HG03575 (cell line): ENCODE data around the gene OR2B2.
"Not testable (repeated sequence)": the region's sequence is repeated elsewhere in the genome, so short reads cannot be mapped to it uniquely, and the experiment has no call there.

Experiments used
- ATAC-seq: cut with Tn5 transposase; IDR thresholded peaks from one replicate; pipeline ENCODE4 v1.9.1; 2021; ENCODE audit not compliant: unreplicated experiment, insufficient number of reproducible peaks, low FRiP score; ENCODE audit errors: extremely low read depth

The OR2B2 gene

DNA sequence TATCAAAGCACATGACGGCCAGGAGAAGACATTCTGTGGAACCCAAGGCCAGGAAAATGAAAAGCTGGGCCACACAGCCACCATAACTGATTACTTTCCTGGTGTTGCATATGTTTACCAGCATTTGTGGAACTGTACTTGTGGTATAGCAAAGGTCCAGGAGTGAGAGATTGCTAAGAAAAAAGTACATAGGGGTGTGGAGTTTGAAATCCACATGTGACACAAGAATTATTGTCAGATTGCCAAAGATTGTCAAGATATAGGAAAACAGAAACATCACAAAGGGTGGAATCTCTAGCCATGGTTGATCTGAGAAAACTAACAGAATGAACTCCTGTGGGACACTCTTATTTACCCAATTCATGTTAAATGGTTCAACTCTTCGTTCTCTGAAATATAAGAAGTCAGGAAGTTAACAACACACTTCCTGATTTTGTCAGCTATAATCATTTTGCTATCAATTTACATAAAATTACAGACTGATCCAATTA is at the start of gene OR2B2:
TSS of gene OR2B2 (minus strand) at position 441 of the 491 bp plus-strand sequence. CDS start at position 364, 77 bp downstream.
- ATAC-seq = no peak

DNA sequence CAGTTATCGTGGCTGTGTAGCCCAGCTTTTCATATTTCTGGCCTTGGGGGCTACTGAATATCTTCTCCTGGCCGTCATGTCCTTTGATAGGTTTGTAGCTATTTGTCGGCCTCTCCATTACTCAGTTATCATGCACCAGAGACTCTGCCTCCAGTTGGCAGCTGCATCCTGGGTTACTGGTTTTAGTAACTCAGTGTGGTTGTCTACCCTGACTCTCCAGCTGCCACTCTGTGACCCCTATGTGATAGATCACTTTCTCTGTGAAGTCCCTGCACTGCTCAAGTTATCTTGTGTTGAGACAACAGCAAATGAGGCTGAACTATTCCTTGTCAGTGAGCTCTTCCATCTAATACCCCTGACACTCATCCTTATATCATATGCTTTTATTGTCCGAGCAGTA is 45.3 kb upstream of the OR2B2 start:
- no peak for ATAC-seq

DNA sequence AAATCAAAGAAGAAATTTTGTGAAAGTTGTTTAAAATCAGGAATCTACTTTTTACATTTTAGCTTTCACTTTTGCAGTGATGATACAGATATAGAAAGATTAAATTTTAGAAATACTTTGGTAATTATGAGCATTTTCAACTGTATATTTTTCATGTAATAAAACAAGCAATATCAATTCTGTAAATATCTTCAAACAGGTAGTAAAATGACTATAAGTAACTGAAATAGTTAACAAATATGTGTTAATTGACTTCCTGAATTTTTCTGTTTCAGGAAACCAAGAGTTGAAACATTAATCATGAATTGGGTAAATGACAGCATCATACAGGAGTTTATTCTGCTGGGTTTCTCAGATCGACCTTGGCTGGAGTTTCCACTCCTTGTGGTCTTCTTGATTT is 44.7 kb upstream of the OR2B2 start, which contains the start of gene OR2B6:
TSS of gene OR2B6 (plus strand) at position 301 of the 400 bp plus-strand sequence. CDS start at position 301, 0 bp downstream.
- ATAC-seq = no peak

DNA sequence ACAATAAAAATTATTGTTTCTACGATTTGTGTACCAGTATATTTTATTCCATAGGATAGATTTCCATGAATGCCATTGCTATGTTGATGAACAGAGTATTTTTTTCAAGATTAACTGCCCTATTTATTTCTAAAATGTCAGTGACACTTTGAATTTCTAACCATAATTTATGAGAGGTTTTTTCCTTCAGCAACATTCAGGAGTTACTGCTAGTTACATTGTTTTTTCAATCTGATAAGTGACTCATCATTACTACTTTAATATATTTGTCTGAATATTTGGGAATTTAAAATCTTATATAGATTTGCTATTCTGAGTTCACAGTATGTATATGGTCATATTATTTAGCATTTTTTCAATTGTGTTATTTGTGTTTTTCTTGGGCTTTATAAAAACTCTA is 38.8 kb upstream of the OR2B2 start:
- no peak for ATAC-seq

DNA sequence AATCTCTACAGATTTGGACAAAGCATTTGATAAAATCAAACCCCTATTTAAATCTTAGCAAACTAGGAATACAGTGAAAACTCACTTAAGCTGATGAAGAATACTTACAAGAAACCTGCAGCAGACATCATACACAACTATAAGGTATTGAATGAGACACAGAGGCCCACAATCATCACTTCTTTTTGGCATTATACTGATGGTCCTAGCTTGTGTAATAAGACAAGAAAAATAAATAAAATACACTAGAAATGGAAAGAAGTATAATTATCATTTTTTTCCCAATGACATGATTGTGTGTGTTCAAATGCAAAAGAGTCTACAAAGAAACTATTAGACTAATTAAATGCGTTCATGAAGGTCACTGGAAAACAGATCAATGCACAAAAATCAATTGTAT is 36.0 kb upstream of the OR2B2 start:
- no peak for ATAC-seq

DNA sequence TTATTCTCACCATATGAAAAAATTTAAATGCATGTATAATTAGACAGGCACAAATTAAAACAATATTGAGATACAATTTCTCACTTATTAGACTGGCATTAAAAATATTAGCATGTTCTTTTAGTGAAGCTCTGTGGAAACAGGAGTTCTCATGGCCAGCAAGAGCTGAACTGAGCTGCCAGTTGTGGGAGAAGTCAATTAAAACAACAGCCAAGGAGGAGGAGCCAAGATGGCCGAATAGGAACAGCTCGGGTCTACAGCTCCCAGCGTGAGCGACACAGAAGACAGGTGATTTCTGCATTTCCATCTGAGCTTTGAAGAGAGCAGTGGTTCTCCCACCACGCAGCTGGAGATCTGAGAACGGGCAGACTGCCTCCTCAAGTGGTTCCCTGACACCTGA is 30.9 kb upstream of the OR2B2 start:
- not testable (repeated sequence) for ATAC-seq

DNA sequence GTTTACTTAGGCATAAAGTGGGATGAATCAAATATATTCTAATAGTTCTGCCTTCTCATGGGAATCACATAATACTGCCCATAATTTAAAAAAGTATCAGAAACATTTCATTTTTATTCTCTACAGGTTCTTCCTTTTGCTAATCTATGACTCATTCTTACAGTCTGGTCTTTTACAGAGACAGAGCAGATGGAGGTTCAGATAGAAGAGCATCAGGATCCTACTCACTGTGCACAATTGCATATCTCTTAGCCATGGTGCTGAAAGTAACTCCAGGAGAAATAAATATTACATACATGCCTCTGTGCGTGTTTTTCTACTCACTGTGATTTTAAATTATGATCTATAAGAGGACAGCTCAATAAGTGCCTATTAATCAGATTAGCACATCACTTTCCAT is 28.6 kb upstream of the OR2B2 start:
- no peak for ATAC-seq

DNA sequence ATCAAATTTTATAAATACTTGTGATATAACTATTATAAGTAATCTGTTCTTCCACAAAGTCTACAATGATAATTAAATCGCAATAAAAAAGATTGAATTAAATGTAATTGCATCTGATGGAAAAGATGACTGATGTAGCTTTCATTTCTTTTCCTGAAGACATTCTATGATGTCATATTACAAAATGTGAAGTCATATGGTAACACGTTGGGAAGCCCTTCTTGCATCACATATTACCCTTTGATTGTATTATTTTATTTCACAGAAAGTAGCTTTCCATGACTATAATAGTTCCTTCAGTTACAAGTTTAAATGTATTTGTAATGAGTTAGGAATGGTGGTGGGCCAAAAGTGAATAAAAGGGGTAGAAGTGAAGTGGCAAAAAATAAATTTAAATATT is 19.0 kb upstream of the OR2B2 start:
- no peak for ATAC-seq

DNA sequence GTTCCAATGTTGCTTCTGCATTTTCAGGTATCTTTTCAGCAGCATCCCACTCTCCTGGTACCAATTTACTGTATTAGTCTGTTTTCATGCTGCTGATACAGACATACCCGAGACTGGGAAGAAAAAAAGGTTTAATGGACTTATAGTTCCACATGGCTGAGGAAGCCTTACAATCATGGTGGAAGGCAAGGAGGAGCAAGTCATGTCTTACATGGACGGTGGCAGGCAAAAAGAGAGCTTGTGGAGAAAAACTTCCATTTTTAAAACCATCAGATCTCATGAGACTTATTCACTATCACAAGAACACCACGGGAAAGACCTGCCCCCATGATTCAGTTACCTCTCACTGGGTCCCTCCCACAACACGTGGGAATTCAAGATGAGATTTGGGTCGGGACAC is 17.7 kb upstream of the OR2B2 start:
- ATAC-seq = not testable (repeated sequence)

DNA sequence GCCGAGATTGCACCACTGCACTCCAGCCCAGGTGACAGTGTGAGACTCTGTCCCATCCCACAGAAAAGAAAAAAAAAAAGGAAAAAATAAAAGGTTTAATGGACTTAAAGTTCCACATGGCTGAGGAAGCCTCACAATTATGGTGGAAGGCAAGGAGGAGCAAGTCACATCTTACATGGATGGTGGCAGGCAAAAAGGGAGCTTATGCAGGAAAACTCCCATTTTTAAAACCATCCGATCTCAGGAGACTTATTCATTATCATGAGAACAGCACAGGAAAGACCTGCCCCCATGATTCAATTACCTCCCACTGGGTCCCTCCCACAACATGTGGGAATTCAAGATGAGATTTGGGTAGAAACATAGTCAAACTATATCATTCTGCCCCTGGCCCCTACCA is 15.8 kb upstream of the OR2B2 start:
- not testable (repeated sequence) for ATAC-seq

DNA sequence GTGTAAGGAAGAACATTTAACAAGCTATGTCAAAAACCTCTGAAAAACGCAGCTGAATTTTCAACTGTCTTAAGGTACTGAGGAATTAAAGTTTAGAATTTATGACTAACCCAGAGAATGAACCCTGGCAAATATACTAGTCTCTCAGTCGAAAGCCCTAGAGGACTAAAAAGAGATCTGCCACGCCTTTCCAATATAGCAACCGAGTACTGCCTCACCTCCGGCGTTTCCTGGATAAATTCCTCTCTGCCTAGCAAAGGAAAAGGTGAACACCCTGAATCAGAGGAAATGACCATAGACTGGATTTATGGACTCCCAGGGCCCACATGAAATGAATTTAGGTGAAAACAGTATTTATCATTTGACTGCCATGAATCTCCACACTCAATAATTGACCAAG is 12.0 kb upstream of the OR2B2 start:
- no peak for ATAC-seq

DNA sequence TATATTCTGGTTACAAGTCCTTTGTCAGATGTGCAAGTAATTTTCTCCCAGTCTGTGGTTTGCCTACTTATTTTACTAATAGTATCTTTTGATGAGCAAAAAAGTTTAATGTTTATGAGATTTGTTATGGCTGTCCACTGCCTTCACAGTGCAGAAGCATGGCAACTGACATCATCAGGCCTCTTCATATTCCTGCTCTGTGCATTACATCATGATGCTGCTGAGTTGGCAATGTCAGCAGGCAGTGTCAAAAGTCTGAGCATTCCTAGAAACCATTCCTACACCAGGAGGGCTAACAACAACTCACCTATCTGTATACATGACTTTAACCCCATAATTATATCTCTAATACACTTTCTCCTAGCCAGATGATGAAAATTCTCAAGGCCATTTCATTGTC is 10.8 kb upstream of the OR2B2 start:
- ATAC-seq = no peak

DNA sequence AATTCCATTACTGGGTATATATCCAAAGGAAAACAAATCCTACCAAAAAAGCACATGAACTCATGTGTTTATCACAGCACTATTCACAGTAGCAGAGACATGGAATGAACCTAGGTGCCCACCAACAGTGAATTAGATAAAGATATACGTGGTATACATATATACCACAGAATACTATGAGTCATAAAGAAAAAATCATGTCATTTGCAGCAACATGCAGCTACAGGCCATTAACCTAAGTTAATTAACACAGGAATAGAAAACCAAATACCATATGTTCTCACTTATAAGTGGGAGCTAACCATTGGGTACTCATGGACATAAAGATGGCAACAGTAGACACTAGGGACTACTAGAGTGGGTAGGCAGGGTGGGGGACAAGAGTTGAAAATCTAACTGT is 4.2 kb downstream of the OR2B2 start:
- no peak for ATAC-seq

DNA sequence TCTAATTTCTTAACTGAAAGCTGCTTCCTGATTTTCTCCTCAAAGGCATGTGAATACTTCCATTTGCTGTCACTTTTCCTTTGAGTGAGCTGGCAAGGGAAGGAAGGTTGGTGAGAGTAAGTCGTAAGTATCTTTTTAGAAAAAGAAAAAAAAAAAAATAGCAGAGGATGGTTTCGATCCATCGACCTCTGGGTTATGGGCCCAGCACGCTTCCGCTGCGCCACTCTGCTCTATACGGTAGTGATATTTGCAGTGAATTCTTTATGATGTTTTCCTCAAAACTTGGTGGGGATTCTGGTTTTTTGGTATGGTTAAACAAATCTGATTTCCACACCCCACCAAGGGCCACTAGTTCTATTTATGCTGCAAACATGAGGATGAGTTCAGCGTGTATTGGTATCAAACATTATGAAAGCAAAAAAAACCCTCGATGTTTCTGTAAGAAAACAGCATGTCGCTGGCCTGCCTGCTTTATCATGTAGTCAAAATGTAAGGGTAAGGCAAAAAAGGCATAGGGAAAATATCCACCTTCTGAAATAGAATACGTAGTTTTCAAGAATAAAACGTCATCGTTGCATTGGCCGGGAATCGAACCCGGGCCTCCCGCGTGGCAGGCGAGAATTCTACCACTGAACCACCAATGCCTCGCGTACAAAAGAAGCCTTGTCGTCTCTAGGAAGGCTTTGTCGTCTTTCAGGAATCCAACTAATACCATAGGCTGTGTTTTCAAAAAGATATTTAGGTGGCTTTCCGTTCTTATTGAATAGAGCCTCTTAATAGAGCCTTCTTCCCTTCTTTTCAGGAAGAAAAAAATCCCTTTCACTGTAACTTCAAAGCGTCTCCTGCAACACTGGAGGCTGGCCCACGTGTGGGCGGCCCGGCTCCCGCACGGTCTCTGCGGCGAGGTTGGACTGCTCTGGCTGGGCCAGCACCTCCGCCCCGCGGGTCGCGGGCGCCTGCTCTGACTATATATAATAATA is 9.6 kb downstream of the OR2B2 start:
- ATAC-seq = no peak

DNA sequence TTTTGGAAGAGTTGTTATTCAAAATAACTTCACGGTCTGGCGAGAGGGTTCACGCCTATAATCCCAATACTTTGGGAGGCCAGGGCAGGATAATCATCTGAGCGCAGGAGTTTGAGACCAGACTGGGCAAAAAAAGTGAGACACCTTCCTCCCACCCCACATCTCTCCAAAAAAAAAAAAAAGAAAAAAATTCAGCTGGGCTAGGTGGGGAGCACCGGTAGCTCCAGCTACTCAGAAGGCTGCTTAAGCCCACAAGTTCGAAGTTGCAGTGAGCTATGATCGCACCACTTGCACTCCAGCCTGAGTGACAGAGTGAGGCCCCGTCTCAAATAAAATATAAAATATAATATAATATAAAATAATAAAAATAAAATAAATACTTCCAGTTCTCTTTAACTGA is 10.4 kb downstream of the OR2B2 start:
- no peak for ATAC-seq

DNA sequence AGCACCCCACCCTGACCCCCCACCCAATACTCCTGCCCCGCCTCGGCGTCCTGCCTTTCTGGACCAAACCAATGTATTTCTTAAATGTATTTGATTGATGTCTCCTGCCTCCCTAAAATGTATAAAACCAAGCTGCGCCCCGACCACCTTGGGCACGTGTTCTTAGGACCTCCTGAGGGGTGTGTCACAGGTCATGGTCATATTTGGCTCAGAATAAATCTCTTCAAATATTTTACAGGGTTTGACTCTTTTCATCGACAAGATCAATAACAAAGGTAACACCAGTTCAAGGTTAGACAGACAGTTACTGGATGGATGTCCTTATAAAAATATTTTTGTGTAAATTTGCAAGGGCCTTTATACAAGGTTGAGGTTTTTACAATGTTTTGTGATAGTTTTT is 12.0 kb downstream of the OR2B2 start:
- not testable (repeated sequence) for ATAC-seq

DNA sequence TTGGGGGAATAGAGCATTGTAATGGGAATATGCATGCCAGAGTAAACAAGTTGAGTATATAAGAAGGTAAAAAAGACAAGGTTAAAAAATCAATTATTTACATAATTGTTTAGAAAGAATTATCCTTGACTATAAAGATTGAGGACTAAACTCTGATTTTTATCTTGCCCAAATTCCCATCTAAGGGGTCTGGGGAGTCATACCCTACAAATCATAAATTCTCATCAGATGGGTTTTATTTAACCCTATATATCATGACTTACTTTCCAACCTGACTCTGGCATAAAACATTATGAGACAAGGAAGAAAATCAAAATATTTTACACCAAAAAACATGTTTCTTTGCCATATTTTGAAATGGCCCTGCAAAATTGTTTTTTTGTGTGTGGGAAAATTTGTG is 12.7 kb downstream of the OR2B2 start:
- ATAC-seq = no peak

DNA sequence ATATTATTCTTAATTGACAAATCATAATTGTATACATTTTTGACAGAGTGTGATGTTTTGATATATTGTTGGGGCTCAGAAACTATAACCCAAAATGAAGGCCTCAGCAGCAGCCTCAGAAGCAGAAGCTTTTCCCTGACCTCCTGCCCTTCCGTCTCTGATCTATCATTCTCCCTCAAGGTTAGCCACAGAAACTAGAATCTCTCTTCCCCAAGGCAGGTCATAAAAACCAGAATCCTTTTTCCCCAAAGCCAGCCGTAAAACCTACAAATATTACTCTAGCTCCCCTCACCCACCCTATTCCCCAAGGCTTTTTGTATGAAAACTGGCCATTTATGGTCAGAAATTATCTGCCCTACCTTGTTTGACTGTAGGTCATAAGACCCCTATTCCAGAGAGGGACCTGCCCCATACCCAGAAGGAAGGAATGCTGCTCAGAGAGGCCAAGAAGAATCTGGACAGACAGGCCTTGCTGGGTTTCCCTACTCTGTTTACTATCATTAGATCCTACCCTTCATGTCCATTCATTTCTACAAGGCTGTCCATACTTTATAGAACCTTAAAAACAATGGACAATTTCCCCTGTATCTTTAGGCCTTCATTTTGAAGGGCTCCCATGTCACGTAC is 14.5 kb downstream of the OR2B2 start:
- no peak for ATAC-seq

DNA sequence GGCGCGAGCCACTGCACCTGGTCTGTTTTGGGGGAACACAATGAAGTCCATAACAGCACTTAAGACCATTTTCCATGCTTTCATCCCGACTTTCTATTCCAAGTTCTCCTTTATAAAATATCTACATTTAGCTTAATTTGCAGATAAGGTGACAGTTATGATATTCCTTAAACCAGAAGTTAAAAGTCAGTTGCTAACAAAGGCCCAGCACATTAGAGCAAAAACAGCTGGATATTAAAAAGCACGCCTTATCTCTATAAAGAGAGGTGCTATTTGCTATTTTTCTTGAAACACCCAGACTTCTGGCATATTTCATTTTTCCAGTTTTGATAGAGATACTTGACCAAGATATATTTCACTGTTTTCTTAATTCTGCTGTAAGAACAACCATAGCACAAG is 15.8 kb downstream of the OR2B2 start:
- ATAC-seq = no peak
